Measurements from ENCODE around the gene CDYL2. TPM values are rescaled to one million over a fixed set of nuclear protein-coding genes. Genes with fewer than 3 reads are reported as not detected.

CDYL2 gene
- total and polyA plus RNA-seq, 2 donors (not counting 3 experiments of a cell fraction or from before 2014, with no cell fraction given): 7.1 to 71.3 TPM

DNA sequence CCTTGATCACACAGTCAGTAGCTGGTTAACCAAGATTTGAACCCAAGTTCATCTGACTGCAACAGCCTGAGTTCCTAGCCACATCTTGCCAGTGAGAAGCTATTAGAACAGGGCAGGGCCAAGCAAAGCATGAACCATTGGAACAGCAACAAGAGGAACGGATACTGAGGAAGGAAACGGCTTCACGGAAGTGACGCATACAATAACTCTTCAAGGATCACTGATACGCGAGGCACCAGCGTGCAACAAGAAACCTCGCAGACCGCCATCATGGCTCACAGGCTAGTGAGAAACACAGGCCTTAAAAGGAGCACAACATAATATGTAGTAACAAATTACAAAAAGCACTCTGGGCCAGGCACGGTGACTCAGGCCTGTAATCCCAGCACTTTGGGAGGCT lies 114.9 kb downstream of the CDYL2 start:
- no peaks in the 10 kb centered on the region for H3K9me1 ChIP-seq (replicated peaks; ENCODE audit: control insufficient read depth, extremely low read depth, insufficient read depth, low read length)
- H3K4me2 ChIP-seq (ENCODE audit: insufficient read depth, low read length): no peak overlapping the region
- peak; percentile 31 for DNase-seq (ENCODE audit: low read depth, low spot score)
- no peak overlapping the region for H2AFZ ChIP-seq (ENCODE audit: low read depth, low read length)
- ChIA-PET POLR2A (no interaction called here), CTCF (interaction anchor here (2.0 kb wide), 1 partner anchor 163 kb away, joined by 7 read pairs; no protein-coding TSS in a partner anchor)
- H3K4me1 ChIP-seq (ENCODE audit: control insufficient read depth, extremely low read depth, insufficient read depth, low read length): no peaks in the 10 kb centered on the region
- intact Hi-C loops (cut with micrococcal nuclease) (no loop called here), dilution Hi-C loops (cut with MboI; ENCODE audit: extremely low pct_ligation_motif_present, low sequenced_read_pairs) (no loop called here)
- no TSS peak for BruUV-seq (replicated peaks)
- H3K27me3 ChIP-seq (ENCODE audit: control insufficient read depth in 2 of 2, insufficient read depth in 2 of 2, low read length in 2 of 2): no peaks in the 10 kb centered on the region
- H3K79me2 ChIP-seq (ENCODE audit: control insufficient read depth, insufficient read depth, low read length): peaks cover 91% of the 10 kb centered on the region
- H4K20me1 ChIP-seq (replicated peaks; ENCODE audit: control insufficient read depth, extremely low read depth, insufficient read depth, low read length): peaks cover 12% of the 10 kb centered on the region
- FAIRE-seq: no peak
- H3K27ac ChIP-seq (ENCODE audit: insufficient read depth, low read depth, low read length): no peak overlapping the region
- H3K9me3 ChIP-seq (replicated peaks; ENCODE audit: control insufficient read depth, insufficient read depth, low read length): no peaks in the 10 kb centered on the region
- no peaks in the 10 kb centered on the region for H3K36me3 ChIP-seq (ENCODE audit: control insufficient read depth in 2 of 2, extremely low read depth in 1 of 2, insufficient read depth in 2 of 2, low read length in 2 of 2)
- H3K4me3 ChIP-seq (replicated peaks in 1 of 3; ENCODE audit: insufficient read depth in 1 of 3, low read depth in 1 of 3, low read length in 3 of 3): no peak overlapping the region
- no peak for TF ChIP-seq MYC (IDR thresholded peaks at IDR 0.05; ENCODE audit: low read depth, low read length)
- TF ChIP-seq POLR2A (IDR thresholded peaks at IDR 0.05; ENCODE audit: low read depth, low read length): no peak
- no peak for TF ChIP-seq GATA2 (IDR thresholded peaks at IDR 0.05; ENCODE audit: insufficient read depth, insufficient read length, low read depth, low read length)
- no peak for TF ChIP-seq POLR2AphosphoS5 (IDR thresholded peaks at IDR 0.05; ENCODE audit: insufficient read depth, low read depth, low read length)
- no peak for TF ChIP-seq EZH2 (IDR thresholded peaks at IDR 0.05; ENCODE audit: borderline replicate concordance, low read depth, low read length, severe bottlenecking)
- H3K9ac ChIP-seq (replicated peaks; ENCODE audit: extremely low read depth, insufficient read depth, low read length): no peak overlapping the region

DNA sequence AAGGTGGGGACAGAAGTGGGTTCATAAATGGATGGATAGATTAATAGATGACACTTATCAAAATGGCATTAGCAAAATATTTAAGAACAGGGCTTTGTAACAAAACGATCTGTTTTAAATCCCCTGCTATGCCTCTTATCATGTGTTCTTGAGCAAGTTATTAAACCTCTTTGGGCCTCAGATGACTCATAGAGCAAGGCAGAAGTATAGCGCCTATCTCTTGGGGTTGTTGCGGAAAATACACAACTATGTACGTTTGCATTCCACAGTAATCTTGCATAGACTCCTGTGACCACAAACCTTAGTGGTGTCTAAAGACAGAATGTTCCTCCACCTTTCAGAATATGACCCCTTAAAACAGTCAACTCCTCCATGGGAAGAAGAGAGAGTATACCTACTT lies 116.8 kb downstream of the CDYL2 start:
- no peak for DNase-seq (ENCODE audit: low read depth, low spot score)
- peaks cover 92% of the 10 kb centered on the region for H3K79me2 ChIP-seq (ENCODE audit: control insufficient read depth, insufficient read depth, low read length)
- no peaks in the 10 kb centered on the region for H3K4me1 ChIP-seq (ENCODE audit: control insufficient read depth, extremely low read depth, insufficient read depth, low read length)
- intact Hi-C loops (cut with micrococcal nuclease): no loop called here
- ChIA-PET CTCF (no interaction called here), POLR2A (no interaction called here)
- H3K9me1 ChIP-seq (replicated peaks; ENCODE audit: control insufficient read depth, extremely low read depth, insufficient read depth, low read length): no peaks in the 10 kb centered on the region
- no peak overlapping the region for H3K4me2 ChIP-seq (ENCODE audit: insufficient read depth, low read length)
- H3K36me3 ChIP-seq (ENCODE audit: control insufficient read depth in 2 of 2, extremely low read depth in 1 of 2, insufficient read depth in 2 of 2, low read length in 2 of 2): peaks cover 0 to 2% of the 10 kb centered on the region in 2 experiments
- H4K20me1 ChIP-seq (replicated peaks; ENCODE audit: control insufficient read depth, extremely low read depth, insufficient read depth, low read length): peaks cover 7% of the 10 kb centered on the region
- TF ChIP-seq, protein P1, sequence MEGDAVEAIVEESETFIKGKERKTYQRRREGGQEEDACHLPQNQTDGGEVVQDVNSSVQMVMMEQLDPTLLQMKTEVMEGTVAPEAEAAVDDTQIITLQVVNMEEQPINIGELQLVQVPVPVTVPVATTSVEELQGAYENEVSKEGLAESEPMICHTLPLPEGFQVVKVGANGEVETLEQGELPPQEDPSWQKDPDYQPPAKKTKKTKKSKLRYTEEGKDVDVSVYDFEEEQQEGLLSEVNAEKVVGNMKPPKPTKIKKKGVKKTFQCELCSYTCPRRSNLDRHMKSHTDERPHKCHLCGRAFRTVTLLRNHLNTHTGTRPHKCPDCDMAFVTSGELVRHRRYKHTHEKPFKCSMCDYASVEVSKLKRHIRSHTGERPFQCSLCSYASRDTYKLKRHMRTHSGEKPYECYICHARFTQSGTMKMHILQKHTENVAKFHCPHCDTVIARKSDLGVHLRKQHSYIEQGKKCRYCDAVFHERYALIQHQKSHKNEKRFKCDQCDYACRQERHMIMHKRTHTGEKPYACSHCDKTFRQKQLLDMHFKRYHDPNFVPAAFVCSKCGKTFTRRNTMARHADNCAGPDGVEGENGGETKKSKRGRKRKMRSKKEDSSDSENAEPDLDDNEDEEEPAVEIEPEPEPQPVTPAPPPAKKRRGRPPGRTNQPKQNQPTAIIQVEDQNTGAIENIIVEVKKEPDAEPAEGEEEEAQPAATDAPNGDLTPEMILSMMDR (IDR thresholded peaks at IDR 0.05; ENCODE audit: extremely low read depth in 1 of 2, insufficient read depth in 1 of 2, low read depth in 1 of 2, low read length in 2 of 2): no peak
- TF ChIP-seq POLR2A (IDR thresholded peaks at IDR 0.05; ENCODE audit: low read depth, low read length) (no peak), FOS (IDR thresholded peaks at IDR 0.05; ENCODE audit: borderline replicate concordance, insufficient read depth, low read length) (no peak), GATA2 (IDR thresholded peaks at IDR 0.05; ENCODE audit: insufficient read depth, insufficient read length, low read depth, low read length) (no peak), JUN (IDR thresholded peaks at IDR 0.05; ENCODE audit: borderline replicate concordance, insufficient read depth, insufficient read length, low read depth) (no peak), MYC (IDR thresholded peaks at IDR 0.05; ENCODE audit: low read depth, low read length) (no peak), POLR2AphosphoS5 (IDR thresholded peaks at IDR 0.05; ENCODE audit: insufficient read depth, low read depth, low read length) (no peak), EZH2 (IDR thresholded peaks at IDR 0.05; ENCODE audit: borderline replicate concordance, low read depth, low read length, severe bottlenecking) (no peak)
- TF ChIP-seq, protein P2, sequence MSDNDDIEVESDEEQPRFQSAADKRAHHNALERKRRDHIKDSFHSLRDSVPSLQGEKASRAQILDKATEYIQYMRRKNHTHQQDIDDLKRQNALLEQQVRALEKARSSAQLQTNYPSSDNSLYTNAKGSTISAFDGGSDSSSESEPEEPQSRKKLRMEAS (IDR thresholded peaks at IDR 0.05; ENCODE audit: insufficient read depth, insufficient read length): no peak
- no peaks in the 10 kb centered on the region for H3K9me3 ChIP-seq (replicated peaks; ENCODE audit: control insufficient read depth, insufficient read depth, low read length)
- no TSS peak for BruUV-seq (replicated peaks)
- H3K27ac ChIP-seq (ENCODE audit: insufficient read depth, low read depth, low read length): no peak overlapping the region
- no peak overlapping the region for H3K9ac ChIP-seq (replicated peaks; ENCODE audit: extremely low read depth, insufficient read depth, low read length)
- H3K4me3 ChIP-seq (replicated peaks in 1 of 3; ENCODE audit: insufficient read depth in 1 of 3, low read depth in 1 of 3, low read length in 3 of 3): no peak overlapping the region
- dilution Hi-C loops (cut with MboI; ENCODE audit: extremely low pct_ligation_motif_present, low sequenced_read_pairs): no loop called here
- no peaks in the 10 kb centered on the region for H3K27me3 ChIP-seq (ENCODE audit: control insufficient read depth in 2 of 2, insufficient read depth in 2 of 2, low read length in 2 of 2)
- no peak for FAIRE-seq
- H2AFZ ChIP-seq (ENCODE audit: low read depth, low read length): no peak overlapping the region
